HepG2 (cell line): ENCODE measurements around the gene UBE2S. TPM values are rescaled to one million over a fixed set of nuclear protein-coding genes. Genes with fewer than 3 reads are reported as not detected.

ENCODE experiments used
- ATAC-seq: fragments of 200-7000 bp; cut with Tn5 transposase; 3 replicates; pipeline ENCODE4 v1.9.1; 2020; ENCODE audit warnings: mild to moderate bottlenecking, moderate library complexity
- BruUV-seq: library from RNA; stranded (reverse); fragments of 400-500 nt; replicated peaks from 2 replicates; lab custom pipeline; 2021; lab: Mats Ljungman, UMichigan
- CTCF ChIA-PET: fragments of 300-600 bp; formaldehyde crosslinking; extraction: SDS; loops from one replicate; lab custom pipeline; 2021; ENCODE audit warnings: low total read pairs, inconsistent platforms, low intra/inter-chr PET ratio; lab: Yijun Ruan, JAX
- POLR2A ChIA-PET: fragments of 350-600 bp; sonication (Branson Sonifier 250); formaldehyde crosslinking; loops from one replicate; lab custom pipeline; 2020; ENCODE audit warnings: antibody characterized with exemption, inconsistent platforms; lab: Yijun Ruan, JAX
- DNase-seq: peaks from one replicate; pipeline ENCODE4 v3.0.0-alpha.2; 2015; ENCODE audit warnings: low spot score
- FAIRE-seq: peaks from 3 replicates; lab custom pipeline; 2011; peaks lifted over from hg19 to GRCh38; lab: Jason Lieb, UNC
- H2AFZ ChIP-seq: one replicate; pipeline ENCODE4 v1.6.1; 2011; ENCODE audit warnings: low read length, inconsistent platforms
- H3K27ac ChIP-seq: fragments of 300-600 bp; 3 replicates; pipeline ENCODE4 v1.8.0; 2011; ENCODE audit warnings: mixed run types, mild to moderate bottlenecking, mixed read lengths, low read length, inconsistent platforms; ENCODE audit not compliant: insufficient read depth; ENCODE audit errors: extremely low read length
- H3K27me3 ChIP-seq, 2 experiments: fragments of 200-600 bp in 1 of 2; 2 replicates in 1 of 2; 3 replicates in 1 of 2; pipeline versions ENCODE4 v1.6.0 to v1.8.0; 2011; ENCODE audit warnings: low read length in 2 of 2, mild to moderate bottlenecking in 2 of 2, moderate library complexity in 2 of 2, inconsistent platforms in 1 of 2; ENCODE audit not compliant: insufficient read depth in 2 of 2, control insufficient read depth in 1 of 2
- H3K36me3 ChIP-seq, 2 experiments: fragments of 200-600 bp in 1 of 2; replicated peaks in 1 of 2; 2 replicates in 1 of 2; 3 replicates in 1 of 2; pipeline versions ENCODE4 v1.5.1 to v1.8.0; 2011; ENCODE audit warnings: low read length in 2 of 2, inconsistent platforms in 1 of 2; ENCODE audit not compliant: insufficient read depth in 2 of 2, control insufficient read depth in 1 of 2
- H3K4me1 ChIP-seq: 2 replicates; pipeline ENCODE4 v1.5.1; 2012; ENCODE audit warnings: low read length, inconsistent platforms; ENCODE audit not compliant: insufficient read depth
- H3K4me2 ChIP-seq: 2 replicates; pipeline ENCODE4 v1.6.0; 2011; ENCODE audit warnings: low read depth, low read length, inconsistent platforms
- H3K4me3 ChIP-seq, 3 experiments: fragments of 200-600 bp in 1 of 3; sonication (generic), shearing (Covaris generic) in 1 of 3; replicated peaks in 1 of 3; 2 replicates each; pipeline ENCODE4 v1.5.1; 2011 to 2016; ENCODE audit warnings: low read length in 3 of 3, inconsistent platforms in 2 of 3, low read depth in 2 of 3, mild to moderate bottlenecking in 2 of 3, control low read depth in 1 of 3, mixed read lengths in 1 of 3; ENCODE audit not compliant: insufficient read depth in 1 of 3
- H3K79me2 ChIP-seq: one replicate; pipeline ENCODE4 v1.6.1; 2011; ENCODE audit warnings: low read length, inconsistent platforms; ENCODE audit not compliant: insufficient read depth
- H3K9ac ChIP-seq: 2 replicates; pipeline ENCODE4 v1.6.0; 2011; ENCODE audit warnings: mild to moderate bottlenecking, low read depth, low read length, inconsistent platforms; ENCODE audit not compliant: insufficient read depth
- H3K9me3 ChIP-seq: 2 replicates; pipeline ENCODE4 v1.5.1; 2012; ENCODE audit warnings: mild to moderate bottlenecking, low read length
- H4K20me1 ChIP-seq: 2 replicates; pipeline ENCODE4 v1.6.0; 2011; ENCODE audit warnings: inconsistent platforms, mild to moderate bottlenecking, low read length, moderate library complexity; ENCODE audit not compliant: insufficient read depth
- GABPA ChIP-seq, 2 experiments: IDR thresholded peaks; 2 replicates each; pipeline ENCODE4 v1.6.1; 2011 to 2016; ENCODE audit warnings: low read depth in 2 of 2, low read length in 1 of 2, missing biosample characterization in 1 of 2, missing genetic modification characterization in 1 of 2
- ZMYM2 ChIP-seq: sonication (generic); formaldehyde crosslinking; IDR thresholded peaks from 2 replicates; pipeline ENCODE4 v1.8.0; 2022; ENCODE audit warnings: mild to moderate bottlenecking, missing genetic modification reagents
- ZNF75D ChIP-seq: sonication (generic); formaldehyde crosslinking; IDR thresholded peaks from 2 replicates; pipeline ENCODE4 v1.8.1; 2023; ENCODE audit warnings: missing genetic modification reagents, mild to moderate bottlenecking, borderline replicate concordance
- ZSCAN9 ChIP-seq: IDR thresholded peaks from 2 replicates; pipeline ENCODE4 v1.6.1; 2016; ENCODE audit warnings: borderline replicate concordance
- WGBS: methylation state at CpG from one replicate; pipeline ENCODE4 v1.1.6; 2017; ENCODE audit warnings: low lambda C conversion rate; 5-methylcytosine and 5-hydroxymethylcytosine counted together
- in situ Hi-C: cut with HindIII; loops from 2 replicates; pipeline ENCODE4 v1.10.0; 2017; ENCODE audit warnings: low pct_unique_long_range_greater_than_20kb; ENCODE audit not compliant: extremely low pct_ligation_motif_present
- intact Hi-C: fragments of 100-400 bp; cut with micrococcal nuclease; formaldehyde crosslinking; loops from one replicate; pipeline ENCODE4 v1.10.0; 2022; ENCODE audit not compliant: unreplicated experiment
- polyA plus RNA-seq, 8 experiments: library from polyadenylated mRNA; depleted of rRNA in 3 of 8; stranded (reverse) in 7 of 8; unstranded in 1 of 8; fragments of >200 nt; fragmentation: Illumina TruSeq in 4 of 8; extraction: Trizol in 4 of 8; gene quantifications; 2 replicates each; pipeline versions ENCODE4 v1.2.1 to v1.2.3, GENCODE V29; 2011 to 2016; ENCODE audit warnings: low read depth in 4 of 8, missing spikeins in 1 of 8, mixed read lengths in 1 of 8; ENCODE audit not compliant: insufficient read depth in 1 of 8
- total RNA-seq, 5 experiments: library from RNA; depleted of rRNA; stranded (reverse); fragments of >200 nt; fragmentation: Illumina TruSeq; extraction: Trizol; gene quantifications; 2 replicates each; pipeline ENCODE4 v1.2.3, GENCODE V29; 2016; ENCODE audit warnings: low read depth in 1 of 5
- TF ChIP-seq, protein P1 (sequence below): sonication (generic); formaldehyde crosslinking; IDR thresholded peaks from 2 replicates; pipeline ENCODE4 v1.4.0; 2020; ENCODE audit warnings: missing genetic modification reagents, borderline replicate concordance
- TF ChIP-seq, protein P2 (sequence below): sonication (generic); formaldehyde crosslinking; IDR thresholded peaks from 2 replicates; pipeline ENCODE4 v1.9.0; 2021; ENCODE audit warnings: missing genetic modification reagents, borderline replicate concordance
- TF ChIP-seq, protein P3 (sequence below): sonication (generic); formaldehyde crosslinking; IDR thresholded peaks from 2 replicates; pipeline ENCODE4 v1.8.1; 2022; ENCODE audit warnings: low read depth, mild to moderate bottlenecking, missing genetic modification reagents
- TF ChIP-seq, protein P4 (sequence below): sonication (generic); formaldehyde crosslinking; IDR thresholded peaks from 2 replicates; pipeline ENCODE4 v1.5.0; 2020; ENCODE audit warnings: mild to moderate bottlenecking, missing genetic modification reagents, borderline replicate concordance

The UBE2S gene
- total and polyA plus RNA-seq, 2 of the 13 experiments (the other 11 are each of a cell fraction or from before 2014, with no cell fraction given) = 32.2 to 39.3 TPM

DNA sequence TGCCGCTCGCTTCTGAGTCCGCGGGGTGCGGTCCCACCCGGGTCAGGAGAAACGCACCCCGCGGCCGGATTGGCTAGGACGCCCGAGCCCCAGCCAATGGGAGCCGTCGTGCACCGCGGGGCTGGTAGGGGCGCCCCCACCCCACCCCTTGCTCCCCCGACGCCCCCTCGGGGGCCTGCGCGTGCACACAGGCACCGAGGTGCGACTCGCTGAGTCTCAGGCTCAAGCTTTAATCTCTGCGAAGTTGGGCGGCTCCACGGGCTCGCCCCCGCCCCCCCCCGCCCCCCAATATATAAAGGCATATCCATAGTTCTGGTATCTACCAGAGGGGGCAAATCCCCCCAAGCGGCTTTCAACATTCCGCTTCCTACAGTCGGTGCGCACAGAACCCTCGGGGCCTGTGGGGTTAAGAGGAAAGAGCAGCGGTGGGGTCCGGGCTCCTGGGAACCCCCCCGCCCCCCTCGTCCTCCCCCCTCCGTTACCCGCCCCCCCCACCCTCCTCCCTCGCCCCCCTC is 52.8 kb downstream of the UBE2S start, which contains the start of gene COX6B2:
Gene COX6B2 (minus strand): TSS at position 22 of the 515 bp plus-strand sequence. CDS start 198 bp downstream, outside the sequence.
- TF ChIP-seq ZMYM2 (no peak), ZNF75D (CRISPR knock-in tag) (no peak), ZSCAN9 (no peak), GABPA (IDR thresholded peaks at IDR 0.05; ENCODE audit: low read depth, low read length) (no peak), GABPA (CRISPR knock-in tag; IDR thresholded peaks at IDR 0.05; ENCODE audit: low read depth) (no peak)
- TF ChIP-seq, protein P1, sequence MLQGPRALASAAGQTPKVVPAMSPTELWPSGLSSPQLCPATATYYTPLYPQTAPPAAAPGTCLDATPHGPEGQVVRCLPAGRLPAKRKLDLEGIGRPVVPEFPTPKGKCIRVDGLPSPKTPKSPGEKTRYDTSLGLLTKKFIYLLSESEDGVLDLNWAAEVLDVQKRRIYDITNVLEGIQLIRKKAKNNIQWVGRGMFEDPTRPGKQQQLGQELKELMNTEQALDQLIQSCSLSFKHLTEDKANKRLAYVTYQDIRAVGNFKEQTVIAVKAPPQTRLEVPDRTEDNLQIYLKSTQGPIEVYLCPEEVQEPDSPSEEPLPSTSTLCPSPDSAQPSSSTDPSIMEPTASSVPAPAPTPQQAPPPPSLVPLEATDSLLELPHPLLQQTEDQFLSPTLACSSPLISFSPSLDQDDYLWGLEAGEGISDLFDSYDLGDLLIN = no peak
- TF ChIP-seq, protein P2, sequence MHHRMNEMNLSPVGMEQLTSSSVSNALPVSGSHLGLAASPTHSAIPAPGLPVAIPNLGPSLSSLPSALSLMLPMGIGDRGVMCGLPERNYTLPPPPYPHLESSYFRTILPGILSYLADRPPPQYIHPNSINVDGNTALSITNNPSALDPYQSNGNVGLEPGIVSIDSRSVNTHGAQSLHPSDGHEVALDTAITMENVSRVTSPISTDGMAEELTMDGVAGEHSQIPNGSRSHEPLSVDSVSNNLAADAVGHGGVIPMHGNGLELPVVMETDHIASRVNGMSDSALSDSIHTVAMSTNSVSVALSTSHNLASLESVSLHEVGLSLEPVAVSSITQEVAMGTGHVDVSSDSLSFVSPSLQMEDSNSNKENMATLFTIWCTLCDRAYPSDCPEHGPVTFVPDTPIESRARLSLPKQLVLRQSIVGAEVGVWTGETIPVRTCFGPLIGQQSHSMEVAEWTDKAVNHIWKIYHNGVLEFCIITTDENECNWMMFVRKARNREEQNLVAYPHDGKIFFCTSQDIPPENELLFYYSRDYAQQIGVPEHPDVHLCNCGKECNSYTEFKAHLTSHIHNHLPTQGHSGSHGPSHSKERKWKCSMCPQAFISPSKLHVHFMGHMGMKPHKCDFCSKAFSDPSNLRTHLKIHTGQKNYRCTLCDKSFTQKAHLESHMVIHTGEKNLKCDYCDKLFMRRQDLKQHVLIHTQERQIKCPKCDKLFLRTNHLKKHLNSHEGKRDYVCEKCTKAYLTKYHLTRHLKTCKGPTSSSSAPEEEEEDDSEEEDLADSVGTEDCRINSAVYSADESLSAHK = no peak
- TF ChIP-seq, protein P3, sequence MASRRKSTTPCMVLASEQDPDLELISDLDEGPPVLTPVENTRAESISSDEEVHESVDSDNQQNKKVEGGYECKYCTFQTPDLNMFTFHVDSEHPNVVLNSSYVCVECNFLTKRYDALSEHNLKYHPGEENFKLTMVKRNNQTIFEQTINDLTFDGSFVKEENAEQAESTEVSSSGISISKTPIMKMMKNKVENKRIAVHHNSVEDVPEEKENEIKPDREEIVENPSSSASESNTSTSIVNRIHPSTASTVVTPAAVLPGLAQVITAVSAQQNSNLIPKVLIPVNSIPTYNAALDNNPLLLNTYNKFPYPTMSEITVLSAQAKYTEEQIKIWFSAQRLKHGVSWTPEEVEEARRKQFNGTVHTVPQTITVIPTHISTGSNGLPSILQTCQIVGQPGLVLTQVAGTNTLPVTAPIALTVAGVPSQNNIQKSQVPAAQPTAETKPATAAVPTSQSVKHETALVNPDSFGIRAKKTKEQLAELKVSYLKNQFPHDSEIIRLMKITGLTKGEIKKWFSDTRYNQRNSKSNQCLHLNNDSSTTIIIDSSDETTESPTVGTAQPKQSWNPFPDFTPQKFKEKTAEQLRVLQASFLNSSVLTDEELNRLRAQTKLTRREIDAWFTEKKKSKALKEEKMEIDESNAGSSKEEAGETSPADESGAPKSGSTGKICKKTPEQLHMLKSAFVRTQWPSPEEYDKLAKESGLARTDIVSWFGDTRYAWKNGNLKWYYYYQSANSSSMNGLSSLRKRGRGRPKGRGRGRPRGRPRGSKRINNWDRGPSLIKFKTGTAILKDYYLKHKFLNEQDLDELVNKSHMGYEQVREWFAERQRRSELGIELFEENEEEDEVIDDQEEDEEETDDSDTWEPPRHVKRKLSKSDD = no peak
- TF ChIP-seq, protein P4, sequence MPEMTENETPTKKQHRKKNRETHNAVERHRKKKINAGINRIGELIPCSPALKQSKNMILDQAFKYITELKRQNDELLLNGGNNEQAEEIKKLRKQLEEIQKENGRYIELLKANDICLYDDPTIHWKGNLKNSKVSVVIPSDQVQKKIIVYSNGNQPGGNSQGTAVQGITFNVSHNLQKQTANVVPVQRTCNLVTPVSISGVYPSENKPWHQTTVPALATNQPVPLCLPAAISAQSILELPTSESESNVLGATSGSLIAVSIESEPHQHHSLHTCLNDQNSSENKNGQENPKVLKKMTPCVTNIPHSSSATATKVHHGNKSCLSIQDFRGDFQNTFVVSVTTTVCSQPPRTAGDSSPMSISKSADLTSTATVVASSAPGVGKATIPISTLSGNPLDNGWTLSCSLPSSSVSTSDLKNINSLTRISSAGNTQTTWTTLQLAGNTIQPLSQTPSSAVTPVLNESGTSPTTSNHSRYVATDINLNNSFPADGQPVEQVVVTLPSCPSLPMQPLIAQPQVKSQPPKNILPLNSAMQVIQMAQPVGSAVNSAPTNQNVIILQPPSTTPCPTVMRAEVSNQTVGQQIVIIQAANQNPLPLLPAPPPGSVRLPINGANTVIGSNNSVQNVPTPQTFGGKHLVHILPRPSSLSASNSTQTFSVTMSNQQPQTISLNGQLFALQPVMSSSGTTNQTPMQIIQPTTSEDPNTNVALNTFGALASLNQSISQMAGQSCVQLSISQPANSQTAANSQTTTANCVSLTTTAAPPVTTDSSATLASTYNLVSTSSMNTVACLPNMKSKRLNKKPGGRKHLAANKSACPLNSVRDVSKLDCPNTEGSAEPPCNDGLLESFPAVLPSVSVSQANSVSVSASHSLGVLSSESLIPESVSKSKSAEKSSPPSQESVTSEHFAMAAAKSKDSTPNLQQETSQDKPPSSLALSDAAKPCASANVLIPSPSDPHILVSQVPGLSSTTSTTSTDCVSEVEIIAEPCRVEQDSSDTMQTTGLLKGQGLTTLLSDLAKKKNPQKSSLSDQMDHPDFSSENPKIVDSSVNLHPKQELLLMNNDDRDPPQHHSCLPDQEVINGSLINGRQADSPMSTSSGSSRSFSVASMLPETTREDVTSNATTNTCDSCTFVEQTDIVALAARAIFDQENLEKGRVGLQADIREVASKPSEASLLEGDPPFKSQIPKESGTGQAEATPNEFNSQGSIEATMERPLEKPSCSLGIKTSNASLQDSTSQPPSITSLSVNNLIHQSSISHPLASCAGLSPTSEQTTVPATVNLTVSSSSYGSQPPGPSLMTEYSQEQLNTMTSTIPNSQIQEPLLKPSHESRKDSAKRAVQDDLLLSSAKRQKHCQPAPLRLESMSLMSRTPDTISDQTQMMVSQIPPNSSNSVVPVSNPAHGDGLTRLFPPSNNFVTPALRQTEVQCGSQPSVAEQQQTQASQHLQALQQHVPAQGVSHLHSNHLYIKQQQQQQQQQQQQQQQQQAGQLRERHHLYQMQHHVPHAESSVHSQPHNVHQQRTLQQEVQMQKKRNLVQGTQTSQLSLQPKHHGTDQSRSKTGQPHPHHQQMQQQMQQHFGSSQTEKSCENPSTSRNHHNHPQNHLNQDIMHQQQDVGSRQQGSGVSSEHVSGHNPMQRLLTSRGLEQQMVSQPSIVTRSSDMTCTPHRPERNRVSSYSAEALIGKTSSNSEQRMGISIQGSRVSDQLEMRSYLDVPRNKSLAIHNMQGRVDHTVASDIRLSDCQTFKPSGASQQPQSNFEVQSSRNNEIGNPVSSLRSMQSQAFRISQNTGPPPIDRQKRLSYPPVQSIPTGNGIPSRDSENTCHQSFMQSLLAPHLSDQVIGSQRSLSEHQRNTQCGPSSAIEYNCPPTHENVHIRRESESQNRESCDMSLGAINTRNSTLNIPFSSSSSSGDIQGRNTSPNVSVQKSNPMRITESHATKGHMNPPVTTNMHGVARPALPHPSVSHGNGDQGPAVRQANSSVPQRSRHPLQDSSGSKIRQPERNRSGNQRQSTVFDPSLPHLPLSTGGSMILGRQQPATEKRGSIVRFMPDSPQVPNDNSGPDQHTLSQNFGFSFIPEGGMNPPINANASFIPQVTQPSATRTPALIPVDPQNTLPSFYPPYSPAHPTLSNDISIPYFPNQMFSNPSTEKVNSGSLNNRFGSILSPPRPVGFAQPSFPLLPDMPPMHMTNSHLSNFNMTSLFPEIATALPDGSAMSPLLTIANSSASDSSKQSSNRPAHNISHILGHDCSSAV (CRISPR knock-in tag) = no peak
- Histone ChIP-seq H4K20me1 (0 out of 2 replicates have a peak, but pooled peaks cover 4% of the 10 kb centered on the region), H3K27me3 (peaks cover 10 to 66% of the 10 kb centered on the region in 2 experiments; a peak in 4 of 5 replicates), H3K27ac (no peak within 1 kb of the TSS), H3K79me2 (no peaks in the 10 kb centered on the region), H3K9me3 (no peaks in the 10 kb centered on the region), H3K4me1 (peaks cover 19% of the 10 kb centered on the region), H3K9ac (0 out of 2 replicates have a peak within 1 kb of the TSS, but pooled peaks have one; percentile 29), H3K4me3 (peak within 1 kb of the TSS; percentile 30 to 74 (median 65)), H3K36me3 (no peaks in the 10 kb centered on the region), H3K4me2 (peak within 1 kb of the TSS; percentile 88), H2AFZ (no peak within 1 kb of the TSS)
- WGBS = 14% methylated on average over 11 of the region's 43 CpGs
- DNase-seq (no peak), FAIRE-seq (no peak), ATAC-seq (no peak)
- POLR2A ChIA-PET = no interaction called here
- CTCF ChIA-PET = no interaction called here
- in situ Hi-C loops = no loop called here
- intact Hi-C loops = no loop called here
- BruUV-seq = no TSS peak
